Hepatocyte (in vitro differentiated cells): ENCODE measurements around the gene CAMSAP1.

ENCODE experiments used
- EZH2phosphoT487 ChIP-seq: fragments of 200-600 bp; sonication (generic); IDR thresholded peaks from one replicate; pipeline ENCODE4 v1.6.1; 2018; ENCODE audit warnings: antibody characterized with exemption, mild to moderate bottlenecking, low read depth, moderate library complexity; ENCODE audit not compliant: unreplicated experiment, severe bottlenecking
- TF ChIP-seq, protein P1 (sequence below): fragments of 200-600 bp; sonication (generic); IDR thresholded peaks from 2 replicates; pipeline ENCODE4 v1.5.1; 2016; ENCODE audit warnings: antibody characterized with exemption, mild to moderate bottlenecking; ENCODE audit not compliant: poor library complexity

DNA sequence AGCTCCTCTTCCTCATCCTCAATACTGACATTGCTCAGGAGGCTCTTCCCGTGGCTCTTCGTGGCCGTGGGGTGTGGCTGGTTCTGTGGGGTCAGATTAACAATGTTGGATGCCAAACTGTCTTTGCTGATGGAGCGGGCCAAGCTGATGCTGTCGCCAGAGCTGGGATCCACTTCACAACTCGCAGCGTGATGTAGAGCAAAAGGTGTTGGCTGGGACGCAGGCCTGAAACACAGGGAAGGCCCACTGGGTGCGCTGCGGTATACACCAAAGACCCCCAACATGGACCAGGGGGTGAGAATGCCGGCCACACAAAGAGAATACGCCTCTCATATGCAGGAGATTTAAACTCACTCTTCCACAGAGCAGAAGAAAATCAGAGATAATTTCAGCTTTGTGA, 84.3 kb downstream of the CAMSAP1 start:
- TF ChIP-seq, protein P1, sequence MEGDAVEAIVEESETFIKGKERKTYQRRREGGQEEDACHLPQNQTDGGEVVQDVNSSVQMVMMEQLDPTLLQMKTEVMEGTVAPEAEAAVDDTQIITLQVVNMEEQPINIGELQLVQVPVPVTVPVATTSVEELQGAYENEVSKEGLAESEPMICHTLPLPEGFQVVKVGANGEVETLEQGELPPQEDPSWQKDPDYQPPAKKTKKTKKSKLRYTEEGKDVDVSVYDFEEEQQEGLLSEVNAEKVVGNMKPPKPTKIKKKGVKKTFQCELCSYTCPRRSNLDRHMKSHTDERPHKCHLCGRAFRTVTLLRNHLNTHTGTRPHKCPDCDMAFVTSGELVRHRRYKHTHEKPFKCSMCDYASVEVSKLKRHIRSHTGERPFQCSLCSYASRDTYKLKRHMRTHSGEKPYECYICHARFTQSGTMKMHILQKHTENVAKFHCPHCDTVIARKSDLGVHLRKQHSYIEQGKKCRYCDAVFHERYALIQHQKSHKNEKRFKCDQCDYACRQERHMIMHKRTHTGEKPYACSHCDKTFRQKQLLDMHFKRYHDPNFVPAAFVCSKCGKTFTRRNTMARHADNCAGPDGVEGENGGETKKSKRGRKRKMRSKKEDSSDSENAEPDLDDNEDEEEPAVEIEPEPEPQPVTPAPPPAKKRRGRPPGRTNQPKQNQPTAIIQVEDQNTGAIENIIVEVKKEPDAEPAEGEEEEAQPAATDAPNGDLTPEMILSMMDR: no peak
- TF ChIP-seq EZH2phosphoT487: no peak
